SK-N-SH (cell line): ENCODE measurements around the gene BEGAIN.

ENCODE experiments used
- CTCF ChIP-seq: fragments of 200-600 bp; sonication (generic); IDR thresholded peaks from 2 replicates; pipeline ENCODE4 v1.6.1; 2017; ENCODE audit warnings: antibody characterized with exemption, mild to moderate bottlenecking, moderate library complexity
- EZH2phosphoT487 ChIP-seq: fragments of 200-600 bp; sonication (generic); IDR thresholded peaks from 2 replicates; pipeline ENCODE4 v1.6.1; 2017; ENCODE audit warnings: low read depth, mixed run types, mild to moderate bottlenecking, antibody characterized with exemption, moderate library complexity, borderline replicate concordance
- POLR2AphosphoS5 ChIP-seq: IDR thresholded peaks from 2 replicates; pipeline ENCODE4 v1.6.1; 2012; ENCODE audit warnings: low read depth, low read length
- TF ChIP-seq, protein P1 (sequence below): IDR thresholded peaks from 2 replicates; pipeline ENCODE4 v1.4.0; 2012; ENCODE audit warnings: low read depth, borderline replicate concordance

- TF ChIP-seq CTCF (no peak), POLR2AphosphoS5 (no peak), EZH2phosphoT487 (no peak)
- TF ChIP-seq, protein P1, sequence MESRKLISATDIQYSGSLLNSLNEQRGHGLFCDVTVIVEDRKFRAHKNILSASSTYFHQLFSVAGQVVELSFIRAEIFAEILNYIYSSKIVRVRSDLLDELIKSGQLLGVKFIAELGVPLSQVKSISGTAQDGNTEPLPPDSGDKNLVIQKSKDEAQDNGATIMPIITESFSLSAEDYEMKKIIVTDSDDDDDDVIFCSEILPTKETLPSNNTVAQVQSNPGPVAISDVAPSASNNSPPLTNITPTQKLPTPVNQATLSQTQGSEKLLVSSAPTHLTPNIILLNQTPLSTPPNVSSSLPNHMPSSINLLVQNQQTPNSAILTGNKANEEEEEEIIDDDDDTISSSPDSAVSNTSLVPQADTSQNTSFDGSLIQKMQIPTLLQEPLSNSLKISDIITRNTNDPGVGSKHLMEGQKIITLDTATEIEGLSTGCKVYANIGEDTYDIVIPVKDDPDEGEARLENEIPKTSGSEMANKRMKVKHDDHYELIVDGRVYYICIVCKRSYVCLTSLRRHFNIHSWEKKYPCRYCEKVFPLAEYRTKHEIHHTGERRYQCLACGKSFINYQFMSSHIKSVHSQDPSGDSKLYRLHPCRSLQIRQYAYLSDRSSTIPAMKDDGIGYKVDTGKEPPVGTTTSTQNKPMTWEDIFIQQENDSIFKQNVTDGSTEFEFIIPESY: no peak
Measured at GRCh38 chr14:100594625-100594951, 7.4 kb upstream of the BEGAIN start.
